Skin of body (tissue), 2 donors: ENCODE measurements around the gene C3AR1. TPM values are rescaled to one million over a fixed set of nuclear protein-coding genes. Genes with fewer than 3 reads are reported as not detected.
"Not testable (repeated sequence)": the region's sequence is repeated elsewhere in the genome, so short reads cannot be mapped to it uniquely, and the experiment has no call there.

Experiments used
- DNase-seq: peaks from one replicate; lab custom pipeline; 2025; lab: John Stamatoyannopoulos, UW
- total RNA-seq: library from RNA; depleted of rRNA; stranded (reverse); fragments of >200 nt; gene quantifications from one replicate; pipeline ENCODE4 v1.2.3, GENCODE V29; 2014

The C3AR1 gene
- total RNA-seq, 1 donor from 2014 or later, result 8.5 TPM

DNA sequence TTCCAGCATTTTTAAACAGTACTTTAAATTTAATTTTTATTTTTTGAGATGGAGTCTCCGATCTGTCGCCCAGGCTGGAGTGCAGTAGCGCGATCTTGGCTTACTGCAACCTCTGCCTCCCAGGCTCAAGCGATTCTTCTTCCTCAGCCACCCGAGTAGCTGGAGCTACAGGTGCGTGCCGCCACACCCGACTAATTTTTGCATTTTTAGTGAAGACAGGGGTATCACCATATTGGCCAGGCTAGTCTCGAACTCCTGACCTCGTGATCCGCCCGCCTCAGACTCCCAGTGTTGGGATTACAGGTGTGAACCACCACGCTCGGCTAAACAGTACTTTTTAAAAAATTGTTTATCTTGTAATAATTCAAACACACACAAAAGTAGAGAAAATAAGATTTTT, 37.9 kb downstream of the C3AR1 start:
- no peak for DNase-seq

DNA sequence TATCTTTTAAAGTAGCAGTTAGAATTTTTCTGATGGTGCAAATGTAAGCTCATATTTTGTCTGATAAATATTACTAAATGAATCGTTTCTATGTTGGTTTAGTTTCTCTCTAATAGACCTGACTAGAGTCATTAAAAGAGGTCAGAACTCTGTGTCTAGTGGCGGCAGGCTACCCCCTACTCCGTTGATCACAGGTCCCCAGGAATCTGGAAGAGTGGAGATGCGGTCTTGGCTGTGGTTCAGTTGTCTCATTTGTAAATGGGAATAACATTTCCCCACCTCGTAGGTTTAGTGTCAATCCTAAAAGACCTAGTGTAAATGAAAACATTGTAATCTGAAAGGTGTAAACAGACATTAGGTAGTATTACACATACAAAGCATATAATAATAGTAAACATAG, 38.3 kb downstream of the C3AR1 start:
- DNase-seq, result no peak

DNA sequence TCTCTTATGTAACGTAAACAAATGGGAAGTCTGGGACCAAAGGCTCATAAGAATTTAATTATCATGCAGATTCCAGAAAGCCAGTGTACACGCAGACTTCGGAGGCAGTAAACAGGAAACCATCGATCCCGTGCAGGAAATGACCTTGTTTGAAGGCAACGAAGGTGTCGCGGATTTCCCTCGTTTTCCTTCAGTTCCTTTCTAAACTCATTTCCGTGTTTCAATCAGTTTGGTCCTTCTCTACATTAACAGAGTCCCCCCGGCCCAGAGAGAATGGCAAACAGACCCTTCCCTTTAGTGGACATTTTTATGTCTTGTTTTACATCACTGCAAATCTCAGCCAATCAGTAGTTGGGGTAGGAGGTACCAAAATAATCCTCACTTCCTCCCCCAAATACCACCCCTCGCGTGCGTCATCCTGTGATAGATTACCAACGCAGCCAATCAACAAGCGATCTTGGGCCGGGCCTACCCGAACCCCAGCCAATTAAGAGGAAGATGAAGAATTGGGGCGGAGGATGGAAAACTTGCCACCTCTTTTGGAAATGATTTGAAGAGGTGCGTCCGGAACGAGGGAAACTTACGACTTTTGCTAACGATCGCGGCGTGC, 39.8 kb downstream of the C3AR1 start:
- DNase-seq, result peak; percentile 99

DNA sequence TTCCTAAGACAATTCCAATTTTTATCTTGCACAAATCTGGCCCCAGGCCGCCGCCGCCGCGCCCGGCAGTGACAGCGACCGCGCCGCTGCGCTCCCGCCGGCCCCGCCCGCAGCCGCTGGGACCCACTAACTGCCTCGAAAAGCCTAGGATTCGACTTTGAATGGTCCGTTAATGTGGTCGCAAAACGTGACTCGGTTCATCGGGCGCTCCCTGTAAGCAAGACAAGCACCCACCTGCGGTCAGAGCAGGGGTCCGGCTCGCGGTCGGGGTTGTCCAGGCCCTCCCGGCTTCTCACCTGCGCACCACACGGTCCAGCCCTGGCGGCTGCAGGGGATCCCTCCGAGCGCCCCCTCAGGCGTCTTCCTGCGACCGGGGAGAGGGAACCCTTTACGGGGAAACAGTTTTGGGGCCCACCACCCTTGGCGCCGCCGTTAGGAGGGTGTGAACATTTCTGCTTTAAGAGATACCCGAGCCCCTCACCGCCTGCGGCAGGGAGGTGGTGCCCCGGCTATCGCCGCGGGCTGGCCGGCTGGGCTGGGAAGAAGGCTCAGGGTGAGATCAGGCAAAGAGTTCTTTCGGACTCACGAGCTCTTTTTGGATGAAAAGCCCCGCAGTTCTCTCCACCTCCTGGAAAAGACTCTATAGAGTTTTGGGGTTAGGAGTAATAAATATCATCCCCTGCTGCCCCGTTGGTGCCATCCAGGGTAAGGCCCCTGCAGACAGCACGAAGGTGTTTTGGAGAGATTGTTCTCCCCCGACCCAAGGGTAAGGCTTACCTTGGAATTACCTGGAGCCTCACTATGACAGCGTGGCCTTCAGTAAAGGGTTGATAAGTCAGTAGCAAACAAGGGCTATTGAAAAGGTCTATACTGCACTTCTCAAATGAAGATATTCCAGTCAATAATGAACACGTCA, 47.2 kb downstream of the C3AR1 start:
- DNase-seq, result no peak

- not testable (repeated sequence) for DNase-seq
Measured at GRCh38 chr12:8018213-8018612, 47.9 kb downstream of the C3AR1 start.

GRCh38 chr12:8014836-8015235, 51.3 kb downstream of the C3AR1 start:
- DNase-seq, result no peak

DNA sequence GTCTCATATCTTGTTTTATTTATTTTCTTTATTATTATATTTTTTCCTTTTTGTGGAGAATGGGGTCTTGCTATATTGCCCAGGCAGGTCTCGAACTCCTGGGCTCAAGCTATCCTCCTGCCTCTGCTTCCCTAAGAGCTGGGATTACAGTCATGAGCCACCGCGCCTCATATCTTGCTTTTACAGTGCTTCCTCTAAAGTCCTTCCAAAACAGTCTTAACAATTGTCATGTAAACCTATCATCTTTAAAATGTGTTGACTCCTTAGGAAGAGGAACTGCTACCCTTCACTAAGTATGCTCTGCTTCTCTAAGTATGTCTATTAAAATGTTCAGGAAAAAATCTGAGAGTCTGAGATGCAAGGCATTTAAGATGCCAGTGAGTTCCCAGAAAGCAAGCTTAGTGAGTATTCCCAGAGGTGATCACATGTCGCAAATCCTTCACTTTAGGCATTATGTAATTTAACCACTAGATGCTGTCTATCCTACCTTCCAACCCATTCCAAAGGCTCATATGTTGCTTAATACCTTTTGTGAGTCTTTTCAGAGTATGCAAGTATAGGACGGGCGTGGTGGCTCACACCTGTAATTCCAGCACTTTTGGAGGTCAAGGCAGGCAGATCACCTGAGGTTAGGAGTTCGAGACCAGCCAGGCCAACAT, 53.4 kb downstream of the C3AR1 start:
- DNase-seq, result no peak

GRCh38 chr12:8011331-8011730, 54.8 kb downstream of the C3AR1 start:
- no peak for DNase-seq

Other genes starting within 250 kb of the C3AR1 start
- not detected for gene SLC2A14, start 193.4 kb downstream of the C3AR1 start, total RNA-seq
- 156 TPM for gene SLC2A3, start 130.2 kb downstream of the C3AR1 start, total RNA-seq
- gene FOXJ2, start 33.6 kb downstream of the C3AR1 start, total RNA-seq, result 10.9 TPM
- gene NECAP1, start 15.9 kb upstream of the C3AR1 start, total RNA-seq, result 27.8 TPM
- 4.7 TPM for gene CLEC4A, start 57.3 kb upstream of the C3AR1 start, total RNA-seq
- not detected for gene ZNF705A, start 90.7 kb upstream of the C3AR1 start, total RNA-seq
- gene FAM90A1, start 161.3 kb upstream of the C3AR1 start, total RNA-seq, result not detected